ENCODE measurements around the gene EEA1.

Gene EEA1

GRCh38 chr12:92898755-92899154 lies 30.3 kb downstream of the EEA1 start:
- in situ Hi-C loops (cut with HindIII; ENCODE audit: low sequenced_read_pairs): loop anchor here (5.0 kb wide), 1 partner anchor 59 kb away; no protein-coding TSS in a partner anchor

GRCh38 chr12:92897844-92898243 lies 31.3 kb downstream of the EEA1 start:
- in situ Hi-C loops (cut with HindIII; ENCODE audit: low sequenced_read_pairs): loop anchor here (5.0 kb wide), 1 partner anchor 59 kb away; no protein-coding TSS in a partner anchor

GRCh38 chr12:92890601-92891106 lies 38.4 kb downstream of the EEA1 start:
- in situ Hi-C loops (cut with HindIII; ENCODE audit: low sequenced_read_pairs): no loop called here

- in situ Hi-C loops (cut with HindIII; ENCODE audit: low sequenced_read_pairs): no loop called here
Observed at GRCh38 chr12:92886131-92886530, 43.0 kb downstream of the EEA1 start.

- in situ Hi-C loops (cut with HindIII; ENCODE audit: low sequenced_read_pairs): no loop called here
Observed at GRCh38 chr12:92879698-92880322, 49.3 kb downstream of the EEA1 start.

GRCh38 chr12:92877904-92878303 lies 51.2 kb downstream of the EEA1 start:
- in situ Hi-C loops (cut with HindIII; ENCODE audit: low sequenced_read_pairs): no loop called here

GRCh38 chr12:92876496-92876895 lies 52.6 kb downstream of the EEA1 start:
- in situ Hi-C loops (cut with HindIII; ENCODE audit: low sequenced_read_pairs): no loop called here

- in situ Hi-C loops (cut with HindIII; ENCODE audit: low sequenced_read_pairs): no loop called here
Observed at GRCh38 chr12:92871116-92871515, 58.0 kb downstream of the EEA1 start.

GRCh38 chr12:92866418-92866817 lies 62.7 kb downstream of the EEA1 start:
- in situ Hi-C loops (cut with HindIII; ENCODE audit: low sequenced_read_pairs): no loop called here

GRCh38 chr12:92863251-92863650 lies 65.8 kb downstream of the EEA1 start:
- in situ Hi-C loops (cut with HindIII; ENCODE audit: low sequenced_read_pairs): no loop called here

GRCh38 chr12:92861381-92861780 lies 67.7 kb downstream of the EEA1 start:
- in situ Hi-C loops (cut with HindIII; ENCODE audit: low sequenced_read_pairs): no loop called here

- in situ Hi-C loops (cut with HindIII; ENCODE audit: low sequenced_read_pairs): no loop called here
Observed at GRCh38 chr12:92860521-92860920, 68.6 kb downstream of the EEA1 start.

- in situ Hi-C loops (cut with HindIII; ENCODE audit: low sequenced_read_pairs): no loop called here
Observed at GRCh38 chr12:92859650-92860386, 69.3 kb downstream of the EEA1 start.

GRCh38 chr12:92857818-92858217 lies 71.3 kb downstream of the EEA1 start:
- in situ Hi-C loops (cut with HindIII; ENCODE audit: low sequenced_read_pairs): no loop called here

- in situ Hi-C loops (cut with HindIII; ENCODE audit: low sequenced_read_pairs): no loop called here
Observed at GRCh38 chr12:92854344-92854743, 74.8 kb downstream of the EEA1 start.

GRCh38 chr12:92848740-92849139 lies 80.4 kb downstream of the EEA1 start:
- in situ Hi-C loops (cut with HindIII; ENCODE audit: low sequenced_read_pairs): no loop called here

GRCh38 chr12:92847368-92847767 lies 81.7 kb downstream of the EEA1 start:
- in situ Hi-C loops (cut with HindIII; ENCODE audit: low sequenced_read_pairs): no loop called here

GRCh38 chr12:92845329-92845728 lies 83.8 kb downstream of the EEA1 start:
- in situ Hi-C loops (cut with HindIII; ENCODE audit: low sequenced_read_pairs): no loop called here

GRCh38 chr12:92844151-92844763 lies 84.8 kb downstream of the EEA1 start:
- in situ Hi-C loops (cut with HindIII; ENCODE audit: low sequenced_read_pairs): no loop called here

- in situ Hi-C loops (cut with HindIII; ENCODE audit: low sequenced_read_pairs): no loop called here
Observed at GRCh38 chr12:92829686-92830282, 99.3 kb downstream of the EEA1 start.

- in situ Hi-C loops (cut with HindIII; ENCODE audit: low sequenced_read_pairs): no loop called here
Observed at GRCh38 chr12:92828565-92828964, 100.5 kb downstream of the EEA1 start.

All from endothelial cell of hepatic sinusoid (primary cell).